GM21737 (cell line): Measurements from ENCODE around the gene LASP1.
"Not testable (repeated sequence)": the region's sequence is repeated elsewhere in the genome, so short reads cannot be mapped to it uniquely, and the experiment has no call there.

Experiments used
- ATAC-seq: cut with Tn5 transposase; IDR thresholded peaks from one replicate; pipeline ENCODE4 v1.9.1; 2021; ENCODE audit warnings: mild to moderate bottlenecking, moderate library complexity; ENCODE audit not compliant: unreplicated experiment

The LASP1 gene

GRCh38 chr17:38906460-38907228 is 36.8 kb downstream of the LASP1 start:
- ATAC-seq = no peak

GRCh38 chr17:38907930-38908675 is 38.2 kb downstream of the LASP1 start:
- ATAC-seq = no peak

- no peak for ATAC-seq
Observed at GRCh38 chr17:38908676-38909181, 38.9 kb downstream of the LASP1 start.

GRCh38 chr17:38910325-38910724 is 40.5 kb downstream of the LASP1 start:
- no peak for ATAC-seq

GRCh38 chr17:38911081-38911730 is 41.3 kb downstream of the LASP1 start:
- ATAC-seq = no peak

- not testable (repeated sequence) for ATAC-seq
Observed at GRCh38 chr17:38911731-38912081, 41.8 kb downstream of the LASP1 start.

- no peak for ATAC-seq
Observed at GRCh38 chr17:38912221-38912813, 42.5 kb downstream of the LASP1 start.

- no peak for ATAC-seq
Observed at GRCh38 chr17:38914741-38915638, 45.1 kb downstream of the LASP1 start.

GRCh38 chr17:38915639-38915995 is 45.8 kb downstream of the LASP1 start:
- ATAC-seq = no peak

- no peak for ATAC-seq
Observed at GRCh38 chr17:38916771-38917170, 46.9 kb downstream of the LASP1 start.

GRCh38 chr17:38917259-38917658 is 47.4 kb downstream of the LASP1 start:
- no peak for ATAC-seq

- no peak for ATAC-seq
Observed at GRCh38 chr17:38918129-38918913, 48.5 kb downstream of the LASP1 start.

GRCh38 chr17:38918916-38919315 is 49.1 kb downstream of the LASP1 start:
- ATAC-seq = no peak

GRCh38 chr17:38919316-38920078 is 49.6 kb downstream of the LASP1 start:
- no peak for ATAC-seq

- ATAC-seq = no peak
Observed at GRCh38 chr17:38920374-38921291, 50.8 kb downstream of the LASP1 start.

GRCh38 chr17:38921756-38922411 is 52.0 kb downstream of the LASP1 start:
- ATAC-seq = no peak
